Measurements from ENCODE around the gene TMEM187. TPM values are rescaled to one million over a fixed set of nuclear protein-coding genes. Genes with fewer than 3 reads are reported as not detected.

TMEM187 gene
- total and polyA plus RNA-seq, 10 of the 15 experiments (the other 5 are each of a cell fraction or from before 2014, with no cell fraction given) = 0.45 to 8.5 (median 4.1) TPM

GRCh38 chrX:153924149-153924861 is 48.2 kb upstream of the TMEM187 start (continued):
- TF ChIP-seq CREM (IDR thresholded peaks at IDR 0.05; ENCODE audit: low read depth) (no peak), BMI1 (IDR thresholded peaks at IDR 0.05; ENCODE audit: borderline replicate concordance) (no peak), CEBPZ (IDR thresholded peaks at IDR 0.05; ENCODE audit: low read depth, low read length) (no peak), RELB (IDR thresholded peaks at IDR 0.05; ENCODE audit: low read depth) (no peak), ZNF274 (IDR thresholded peaks at IDR 0.05; ENCODE audit: insufficient read depth, insufficient read length) (no peak), TAF1 (IDR thresholded peaks at IDR 0.05; ENCODE audit: borderline replicate concordance, low read depth, low read length) (no peak)

Data from GM12878 (cell line).